Left ventricle myocardium inferior (tissue), 1 donor: ENCODE results near the gene RFC2. TPM values are rescaled to one million over a fixed set of nuclear protein-coding genes. Genes with fewer than 3 reads are reported as not detected.

Source experiments
- DNase-seq: peaks from one replicate; pipeline ENCODE4 v3.0.0-alpha.2; 2020
- H3K27ac ChIP-seq: fragments of 200-600 bp; replicated peaks from 2 replicates; pipeline ENCODE4 v1.8.0; 2021
- H3K27me3 ChIP-seq: fragments of 200-600 bp; 2 replicates; pipeline ENCODE4 v1.8.0; 2021; ENCODE audit warnings: low read depth
- H3K36me3 ChIP-seq: fragments of 200-600 bp; 2 replicates; pipeline ENCODE4 v1.8.0; 2021
- H3K4me1 ChIP-seq: fragments of 200-600 bp; 2 replicates; pipeline ENCODE4 v1.8.0; 2021
- H3K4me3 ChIP-seq: fragments of 200-600 bp; 2 replicates; pipeline ENCODE4 v1.8.0; 2021; ENCODE audit warnings: mild to moderate bottlenecking, moderate library complexity
- H3K9me3 ChIP-seq: fragments of 200-600 bp; replicated peaks from 2 replicates; pipeline ENCODE4 v1.8.0; 2021
- CTCF ChIP-seq: fragments of 200-600 bp; IDR thresholded peaks from 2 replicates; pipeline ENCODE4 v1.8.0; 2021; ENCODE audit warnings: antibody characterized with exemption, mild to moderate bottlenecking, borderline replicate concordance
- intact Hi-C: fragments of 100-400 bp; cut with micrococcal nuclease; formaldehyde crosslinking; loops from one replicate; pipeline ENCODE4 v1.11.0; 2022
- total RNA-seq: library from RNA; stranded (reverse); fragmentation: NEBNext Ultra II Directional; extraction: Animal tissue kit (Norgen Biotek cat#: 25700); gene quantifications from one replicate; pipeline ENCODE4 v1.2.1, GENCODE V29; 2021
- donor health status: DM: no; HTN: yes; CAD: no; lungs with severe emphysema.

The RFC2 gene
- total RNA-seq, 1 donor from 2014 or later: 8.7 TPM

- H3K9me3 ChIP-seq: no peaks in the 10 kb centered on the region
- no peak overlapping the region for H3K4me3 ChIP-seq
- TF ChIP-seq CTCF: no peak
- H3K27ac ChIP-seq: no peak overlapping the region
- intact Hi-C loops: no loop called here
- H3K36me3 ChIP-seq: peaks cover 3% of the 10 kb centered on the region
- H3K27me3 ChIP-seq: no peaks in the 10 kb centered on the region
- H3K4me1 ChIP-seq: no peaks in the 10 kb centered on the region
- DNase-seq: no peak
Observed at GRCh38 chr7:74221713-74222112, 32.5 kb downstream of the RFC2 start.

GRCh38 chr7:74220229-74220628, 34.0 kb downstream of the RFC2 start:
- no peaks in the 10 kb centered on the region for H3K36me3 ChIP-seq
- intact Hi-C loops: no loop called here
- no peak for DNase-seq
- no peak overlapping the region for H3K4me3 ChIP-seq
- H3K27ac ChIP-seq: no peak overlapping the region
- no peaks in the 10 kb centered on the region for H3K4me1 ChIP-seq
- no peaks in the 10 kb centered on the region for H3K27me3 ChIP-seq
- no peaks in the 10 kb centered on the region for H3K9me3 ChIP-seq
- no peak for TF ChIP-seq CTCF

- Histone ChIP-seq H3K4me3 (no peak overlapping the region), H3K4me1 (no peaks in the 10 kb centered on the region), H3K27me3 (no peaks in the 10 kb centered on the region), H3K9me3 (no peaks in the 10 kb centered on the region), H3K36me3 (no peaks in the 10 kb centered on the region), H3K27ac (no peak overlapping the region)
- DNase-seq: no peak
- intact Hi-C loops: no loop called here
- TF ChIP-seq CTCF: no peak
Observed at GRCh38 chr7:74219416-74219815, 34.8 kb downstream of the RFC2 start.

GRCh38 chr7:74218343-74218698, 35.9 kb downstream of the RFC2 start:
- Histone ChIP-seq H3K36me3 (no peaks in the 10 kb centered on the region), H3K27ac (no peak overlapping the region), H3K9me3 (no peaks in the 10 kb centered on the region), H3K27me3 (no peaks in the 10 kb centered on the region), H3K4me3 (no peak overlapping the region), H3K4me1 (no peaks in the 10 kb centered on the region)
- TF ChIP-seq CTCF: no peak
- intact Hi-C loops: no loop called here
- no peak for DNase-seq

GRCh38 chr7:74217455-74218342, 36.5 kb downstream of the RFC2 start:
- no peaks in the 10 kb centered on the region for H3K9me3 ChIP-seq

More at GRCh38 chr7:74217455-74218342, 36.5 kb downstream of the RFC2 start:
- TF ChIP-seq CTCF: no peak
- H3K4me1 ChIP-seq: no peaks in the 10 kb centered on the region
- no peak overlapping the region for H3K27ac ChIP-seq
- DNase-seq: no peak
- H3K27me3 ChIP-seq: no peaks in the 10 kb centered on the region
- H3K4me3 ChIP-seq: no peak overlapping the region
- no peaks in the 10 kb centered on the region for H3K36me3 ChIP-seq
- intact Hi-C loops: no loop called here
